Measurements from ENCODE around the gene SNX27. TPM values are rescaled to one million over a fixed set of nuclear protein-coding genes. Genes with fewer than 3 reads are reported as not detected.

The SNX27 gene
- total RNA-seq, 3 donors from 2014 or later, result 25.5 to 59.0 (median 34.8) TPM

- no peaks in the 10 kb centered on the region for H3K36me3 ChIP-seq (ENCODE audit: low read depth)
- ATAC-seq (no peak), DNase-seq (no peak)
- H3K4me1 ChIP-seq (ENCODE audit: low read depth), result peaks cover 21% of the 10 kb centered on the region
- no peak overlapping the region for H3K4me3 ChIP-seq
- intact Hi-C loops (cut with DNase I, micrococcal nuclease), result no loop called here
- TF ChIP-seq CTCF (IDR thresholded peaks at IDR 0.05), result no peak
- H3K9me3 ChIP-seq, result no peaks in the 10 kb centered on the region
Observed at GRCh38 chr1:151711044-151711800, 99.4 kb downstream of the SNX27 start.

GRCh38 chr1:151711951-151712350, 100.1 kb downstream of the SNX27 start:
- intact Hi-C loops (cut with DNase I, micrococcal nuclease), result no loop called here
- no peaks in the 10 kb centered on the region for H3K36me3 ChIP-seq (ENCODE audit: low read depth)
- peak; percentile 56 for ATAC-seq

GRCh38 chr1:151713044-151713443, 101.2 kb downstream of the SNX27 start:
- peaks cover 19% of the 10 kb centered on the region for H3K4me1 ChIP-seq (ENCODE audit: low read depth)
- peak; percentile 74 to 85 (median 74) for DNase-seq
- intact Hi-C loops (cut with DNase I, micrococcal nuclease), result no loop called here
- no peak overlapping the region for H3K4me3 ChIP-seq
- H3K36me3 ChIP-seq (ENCODE audit: low read depth), result no peaks in the 10 kb centered on the region
- H3K9me3 ChIP-seq, result no peaks in the 10 kb centered on the region
- no peak for TF ChIP-seq CTCF (IDR thresholded peaks at IDR 0.05)
- peak; percentile 93 for ATAC-seq

More at GRCh38 chr1:151711951-151712350, 100.1 kb downstream of the SNX27 start:
- H3K4me1 ChIP-seq (ENCODE audit: low read depth), result peaks cover 19% of the 10 kb centered on the region
- H3K9me3 ChIP-seq, result no peaks in the 10 kb centered on the region
- no peak for TF ChIP-seq CTCF (IDR thresholded peaks at IDR 0.05)
- no peak for DNase-seq
- H3K4me3 ChIP-seq, result no peak overlapping the region

- intact Hi-C loops (cut with DNase I, micrococcal nuclease), result no loop called here
- no peak for DNase-seq
- Histone ChIP-seq H3K4me1 (ENCODE audit: low read depth) (peaks cover 19% of the 10 kb centered on the region), H3K4me3 (no peak overlapping the region), H3K9me3 (no peaks in the 10 kb centered on the region), H3K36me3 (ENCODE audit: low read depth) (no peaks in the 10 kb centered on the region)
- no peak for TF ChIP-seq CTCF (IDR thresholded peaks at IDR 0.05)
- peak; percentile 5 for ATAC-seq
Observed at GRCh38 chr1:151713874-151714273, 102.0 kb downstream of the SNX27 start.

- no peak for TF ChIP-seq CTCF (IDR thresholded peaks at IDR 0.05)
- ATAC-seq (no peak), DNase-seq (no peak)
- peaks cover 19% of the 10 kb centered on the region for H3K4me1 ChIP-seq (ENCODE audit: low read depth)
- H3K9me3 ChIP-seq, result no peaks in the 10 kb centered on the region
- no peaks in the 10 kb centered on the region for H3K36me3 ChIP-seq (ENCODE audit: low read depth)
- no peak overlapping the region for H3K4me3 ChIP-seq
- intact Hi-C loops (cut with DNase I, micrococcal nuclease), result no loop called here
Observed at GRCh38 chr1:151714820-151715725, 103.2 kb downstream of the SNX27 start.
